SK-N-DZ (cell line): ENCODE measurements around the gene TXNDC8.
"Not testable (repeated sequence)": the region's sequence is repeated elsewhere in the genome, so short reads cannot be mapped to it uniquely, and the experiment has no call there.

Experiments used
- DNase-seq: peaks from one replicate; pipeline ENCODE4 v3.0.0-alpha.2; 2015; ENCODE audit warnings: low spot score

TXNDC8 gene

DNA sequence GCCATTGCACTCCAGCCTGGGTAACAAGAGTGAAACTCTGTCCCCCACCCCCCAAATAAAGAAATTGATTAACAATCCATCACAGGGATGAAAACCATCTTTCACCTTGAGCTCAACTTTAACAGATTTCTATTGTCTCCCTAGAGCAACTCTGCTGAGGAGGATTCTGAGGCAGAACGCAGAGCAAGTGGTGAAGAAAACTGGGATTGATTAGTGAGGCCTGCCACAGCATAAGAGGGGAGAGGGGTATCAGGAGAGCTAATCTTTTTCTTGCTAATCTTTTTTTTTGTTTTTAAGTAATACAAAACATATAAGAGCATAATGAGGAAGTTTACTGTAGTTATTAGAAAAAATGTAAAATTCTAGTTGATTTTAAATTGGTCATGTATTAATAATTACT is 8.9 kb downstream of the TXNDC8 start:
- no peak for DNase-seq

DNA sequence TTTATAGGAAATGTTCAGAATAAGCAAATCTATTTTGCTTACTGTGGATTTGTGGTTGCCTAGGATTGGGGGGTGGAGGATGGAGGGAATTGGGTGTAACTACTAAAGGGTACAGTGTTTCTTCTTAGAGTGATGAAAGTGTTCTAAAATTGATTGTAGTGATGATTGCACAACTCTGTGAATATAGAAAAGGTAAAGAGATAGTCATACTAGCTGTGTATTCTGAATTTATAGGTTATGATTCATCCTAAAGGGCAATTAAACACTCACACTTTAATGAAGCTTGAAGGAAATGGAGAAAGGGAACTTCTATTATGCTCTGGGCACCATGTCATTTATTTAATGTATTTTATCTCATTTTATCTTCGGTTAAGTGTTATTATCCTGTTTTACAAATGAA is 9.9 kb downstream of the TXNDC8 start:
- DNase-seq = no peak

DNA sequence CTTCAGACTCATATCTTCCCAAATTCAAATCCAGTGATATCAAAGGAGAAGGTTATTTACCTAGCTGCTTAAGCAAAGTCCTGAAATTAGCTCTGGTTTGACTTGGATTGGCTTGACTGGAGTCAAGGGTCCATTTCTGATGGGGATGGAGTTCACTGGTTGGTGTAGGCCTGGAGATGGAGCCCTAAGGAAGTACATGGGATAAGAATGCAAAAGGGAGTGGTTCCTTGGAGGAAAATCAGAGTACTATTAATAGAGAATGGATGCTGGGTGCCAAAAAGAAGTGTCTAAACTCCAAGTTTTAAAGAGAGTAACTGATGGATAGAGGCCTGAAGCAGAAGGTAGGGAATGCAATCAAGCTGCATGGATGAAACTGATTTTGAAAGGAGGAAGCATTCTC is 13.8 kb downstream of the TXNDC8 start:
- no peak for DNase-seq

DNA sequence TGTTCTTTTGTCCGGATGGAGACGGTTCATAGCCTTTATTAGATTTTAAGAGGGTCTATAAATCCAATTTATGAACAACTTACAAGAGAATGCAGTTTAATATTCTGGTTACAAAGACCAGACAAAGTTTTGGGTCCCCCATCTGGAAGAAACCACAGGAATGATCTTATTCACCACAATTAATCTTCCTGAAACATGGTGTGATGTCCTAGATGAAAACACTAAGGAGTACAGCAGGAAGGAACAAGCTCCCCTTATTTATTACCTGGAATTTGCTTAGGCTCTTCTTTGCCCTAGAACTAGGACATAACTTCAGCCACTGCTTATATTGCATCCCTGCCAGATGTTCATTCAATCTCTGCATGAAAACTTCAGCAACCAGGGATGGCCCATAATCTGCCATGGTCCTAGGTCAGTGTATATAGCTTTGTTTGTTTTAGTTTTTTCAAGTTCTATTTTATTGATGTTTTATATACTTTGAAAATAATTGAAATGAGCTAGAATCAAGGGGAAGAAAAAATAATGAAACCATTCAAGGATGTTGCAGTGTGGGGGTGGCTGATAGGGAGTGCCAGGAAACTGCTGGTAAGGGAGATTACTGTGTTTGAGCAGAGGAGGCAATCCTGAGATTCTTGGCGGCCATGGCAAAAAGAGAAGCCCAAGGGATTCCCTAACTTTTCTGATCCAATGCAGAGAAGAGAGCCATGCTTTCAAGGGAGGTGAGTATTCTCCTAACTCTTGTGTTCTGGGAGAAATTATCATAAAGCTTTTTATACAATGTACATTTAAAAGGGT is 16.8 kb downstream of the TXNDC8 start:
- no peak for DNase-seq

DNA sequence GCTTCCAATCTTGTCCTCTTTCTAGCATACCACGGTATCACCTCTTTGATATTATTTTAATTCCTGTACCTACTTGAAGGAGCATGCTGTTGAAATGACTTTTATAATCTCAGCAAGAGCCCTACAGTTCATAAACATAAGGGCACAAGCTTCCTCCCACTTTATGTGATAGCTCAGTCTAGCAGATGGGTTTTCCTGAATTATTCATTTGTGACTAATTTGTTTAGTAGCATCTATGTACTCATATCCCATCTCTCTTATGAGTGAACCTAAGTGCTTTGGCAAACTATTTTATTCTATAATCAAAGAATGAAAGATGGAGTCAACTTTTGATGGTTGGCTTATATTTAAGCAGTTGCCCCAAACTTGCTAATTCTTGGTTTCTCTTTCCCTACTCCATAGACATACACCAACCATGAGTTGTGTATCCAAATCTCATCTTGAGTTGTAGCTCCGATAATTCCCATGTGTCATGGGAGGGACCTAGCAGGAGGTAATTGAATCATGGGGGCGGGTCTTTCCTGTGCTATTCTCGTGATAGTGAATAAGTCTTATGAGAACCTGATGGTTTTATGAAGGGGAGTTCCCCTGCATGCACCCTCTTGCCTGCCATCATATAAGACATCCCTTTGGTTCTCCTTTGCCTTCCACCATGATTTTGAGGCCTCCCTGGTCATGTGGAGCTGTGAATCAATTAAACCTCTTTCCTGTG is 17.7 kb downstream of the TXNDC8 start:
- DNase-seq = no peak

DNA sequence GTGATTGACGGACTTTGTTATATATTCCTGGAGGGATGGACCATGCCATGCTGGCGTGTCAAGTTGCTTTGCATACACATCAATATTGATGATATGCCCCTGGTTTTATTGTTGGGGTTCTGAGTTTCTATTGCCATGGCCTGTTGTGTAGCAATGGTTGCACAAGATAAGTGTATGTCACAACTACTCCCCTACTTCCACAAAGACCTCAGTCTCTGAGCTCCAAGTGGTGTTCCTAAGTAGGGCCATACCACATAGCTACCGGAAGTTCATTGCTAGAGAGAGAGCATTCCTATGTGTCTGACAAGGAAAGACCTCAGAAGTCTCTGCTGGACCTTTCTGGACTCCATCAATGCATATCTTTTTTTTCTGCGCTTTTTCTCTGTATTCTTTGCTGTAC is 19.8 kb downstream of the TXNDC8 start:
- no peak for DNase-seq

DNA sequence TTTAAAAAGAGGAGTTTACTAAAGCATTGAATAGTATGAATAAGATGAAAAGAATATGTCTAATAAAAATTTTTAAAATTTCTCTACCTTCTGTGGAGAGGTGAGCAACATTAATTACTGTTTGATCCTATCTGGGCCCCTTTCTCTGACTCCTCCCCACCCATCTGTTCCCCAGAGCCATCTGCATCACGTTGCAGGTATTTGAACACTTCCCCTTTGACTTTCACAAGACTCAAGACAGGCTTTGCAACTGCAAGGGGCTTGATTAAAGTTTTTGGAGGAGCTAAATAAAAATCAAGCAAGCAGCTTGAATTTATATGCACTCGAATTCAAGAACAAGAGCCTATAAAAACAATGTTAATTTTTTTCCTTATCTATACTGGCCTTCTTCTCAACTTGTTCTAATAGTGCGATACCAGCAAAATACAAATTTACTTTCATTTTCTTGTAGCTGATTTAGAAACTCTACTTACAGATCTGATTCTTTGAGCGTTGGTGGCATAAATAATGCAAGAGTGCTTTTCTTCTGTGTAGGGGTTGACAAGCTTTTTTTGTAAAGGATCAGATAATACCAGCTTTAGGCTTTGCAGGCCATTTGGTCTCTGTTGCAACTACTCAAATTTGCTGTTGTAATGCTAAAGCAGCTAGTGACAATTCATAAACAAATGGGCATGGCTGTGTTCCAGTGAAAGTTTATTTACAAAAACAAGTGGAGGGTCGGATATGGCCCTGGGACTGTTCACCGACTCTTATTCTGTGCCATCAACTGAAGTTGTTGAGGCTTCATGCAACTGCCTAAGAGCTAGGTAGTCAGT is 21.2 kb downstream of the TXNDC8 start:
- no peak for DNase-seq

DNA sequence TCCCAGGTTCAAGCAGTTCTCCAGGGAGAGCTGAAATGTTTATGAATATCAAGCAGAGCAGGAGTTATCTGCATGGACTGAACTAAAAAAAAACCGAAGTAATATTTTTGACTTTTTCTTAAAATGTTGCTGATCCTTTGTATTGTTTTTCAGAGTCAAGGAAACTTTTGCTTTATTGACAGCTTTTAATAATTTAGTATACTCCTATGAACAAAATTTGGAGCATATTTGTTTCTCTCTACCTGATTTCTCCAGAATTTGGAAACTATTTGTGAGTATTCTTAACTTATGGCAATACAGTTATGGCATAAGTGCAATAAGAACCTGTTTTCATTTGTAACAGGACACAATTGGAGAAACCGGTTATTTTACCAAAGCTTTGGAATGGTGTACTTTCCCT is 25.7 kb downstream of the TXNDC8 start:
- not testable (repeated sequence) for DNase-seq

DNA sequence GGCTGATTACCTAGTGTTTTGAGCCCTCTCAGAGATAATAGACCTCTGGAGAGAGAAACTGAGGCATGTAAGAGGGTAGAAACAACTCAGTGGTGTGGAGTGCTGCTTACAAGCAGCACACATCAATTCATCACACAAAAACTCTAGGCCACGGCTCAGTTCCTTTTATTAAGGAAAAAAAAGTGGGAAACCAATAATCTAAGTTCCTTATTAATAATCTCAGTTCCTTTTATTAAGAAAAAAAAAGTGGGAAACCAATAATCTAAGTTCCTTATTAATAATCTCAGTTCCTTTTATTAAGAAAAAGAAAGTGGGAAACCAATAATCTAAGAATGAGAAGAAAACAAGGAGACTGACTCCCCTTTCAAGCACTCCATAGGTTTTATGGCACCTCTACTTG is 28.0 kb downstream of the TXNDC8 start:
- DNase-seq = no peak

DNA sequence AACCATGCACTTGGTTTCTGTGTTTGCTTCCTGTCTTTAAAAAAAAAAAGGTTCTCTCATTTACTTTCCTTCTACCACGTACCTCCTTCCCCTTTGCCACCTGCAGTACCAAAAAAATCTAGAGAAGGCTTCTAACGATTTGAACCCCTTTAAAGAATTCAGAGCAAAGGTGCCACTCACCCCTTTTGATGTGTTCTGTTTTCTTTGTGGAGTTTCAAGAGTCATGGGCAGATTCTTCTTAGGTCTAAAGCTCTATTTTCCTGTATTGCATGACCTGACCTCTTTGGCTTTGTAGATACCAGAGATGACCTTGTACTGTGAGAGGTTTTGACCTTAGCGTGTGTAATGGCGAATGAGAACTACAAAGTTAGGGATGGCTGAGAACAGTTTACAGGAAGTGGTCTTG is 29.0 kb downstream of the TXNDC8 start:
- no peak for DNase-seq

DNA sequence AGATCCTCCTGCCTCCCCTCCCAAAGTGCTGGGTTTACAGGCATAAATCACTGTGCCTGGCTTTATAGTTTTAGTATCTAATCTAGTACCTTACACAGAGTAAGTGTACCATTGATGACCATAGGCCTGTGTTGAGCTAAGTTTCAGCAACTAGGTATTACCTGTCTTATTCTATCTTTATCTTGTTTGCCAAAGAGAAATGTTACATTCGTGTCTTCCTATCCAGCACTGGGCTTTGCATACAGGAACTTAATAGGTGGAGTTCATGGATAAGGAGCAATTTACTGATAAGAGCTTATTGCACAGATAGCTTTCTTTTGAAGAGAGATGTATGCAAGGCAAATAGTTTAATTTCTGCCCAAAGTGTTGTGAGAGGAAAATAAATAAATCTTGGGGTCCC is 30.5 kb downstream of the TXNDC8 start:
- DNase-seq = no peak

DNA sequence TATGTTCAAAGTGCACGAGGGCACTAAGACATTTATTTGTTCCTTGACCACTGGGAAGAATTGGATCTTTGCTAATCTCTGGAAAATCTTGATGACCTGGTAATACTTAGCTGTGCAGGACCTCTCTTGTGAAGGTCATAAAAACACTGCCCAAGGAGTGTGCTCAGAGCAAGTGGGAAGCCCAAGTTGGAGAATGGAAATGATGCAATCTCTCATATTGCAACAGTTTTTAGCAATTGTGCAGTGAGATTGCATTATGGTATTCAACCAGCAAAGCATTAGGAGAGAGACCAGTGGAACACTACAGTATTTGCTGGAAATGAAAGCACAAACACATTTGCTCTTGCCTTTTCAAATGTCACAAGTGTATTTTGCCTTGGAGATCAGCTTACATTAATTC is 34.5 kb downstream of the TXNDC8 start:
- no peak for DNase-seq

DNA sequence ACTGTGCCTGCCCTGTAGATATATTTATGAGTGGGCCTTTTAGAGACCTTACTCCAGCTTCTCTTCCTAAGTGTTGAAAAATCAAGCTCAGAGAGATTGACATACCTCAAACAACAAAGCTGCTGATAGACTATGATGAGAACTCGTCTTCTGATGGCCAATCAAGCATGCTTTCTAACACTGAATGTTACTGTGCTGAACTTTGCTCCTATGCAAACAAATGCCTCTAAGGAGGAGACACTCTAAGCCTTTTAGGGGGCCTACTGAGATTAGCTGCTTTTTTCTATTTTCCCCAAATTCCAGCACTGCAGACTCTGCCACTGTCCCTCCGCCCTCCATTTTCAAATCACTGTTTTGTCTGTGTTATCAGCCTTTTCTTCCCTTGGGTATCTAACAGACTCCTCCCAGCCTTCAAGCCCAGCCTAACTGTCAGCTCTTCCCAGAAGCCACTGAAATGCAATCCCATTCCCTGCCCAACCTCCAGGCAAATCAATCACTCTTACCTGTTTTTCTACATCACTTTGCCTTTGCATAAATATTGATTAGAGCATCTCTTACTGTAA is 39.5 kb downstream of the TXNDC8 start:
- no peak for DNase-seq

DNA sequence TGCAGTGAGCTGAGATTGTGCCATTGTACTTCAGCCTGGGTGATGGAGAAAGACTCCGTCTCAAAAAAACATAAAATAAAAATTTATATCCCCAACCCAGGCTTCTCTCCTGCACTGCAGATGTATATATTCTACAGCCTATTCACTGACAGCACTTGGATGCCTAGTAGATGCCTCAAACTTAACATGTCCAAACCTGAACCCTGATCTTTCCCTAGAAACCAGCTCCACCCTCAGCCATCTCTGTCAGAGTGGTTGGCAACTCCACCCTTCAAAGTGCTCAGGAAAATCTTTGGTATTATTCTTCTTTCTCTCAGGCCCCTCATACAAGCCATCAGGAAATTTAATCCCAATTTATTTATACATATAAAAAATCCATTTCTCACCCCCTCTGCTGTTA is 44.4 kb downstream of the TXNDC8 start:
- DNase-seq = no peak

DNA sequence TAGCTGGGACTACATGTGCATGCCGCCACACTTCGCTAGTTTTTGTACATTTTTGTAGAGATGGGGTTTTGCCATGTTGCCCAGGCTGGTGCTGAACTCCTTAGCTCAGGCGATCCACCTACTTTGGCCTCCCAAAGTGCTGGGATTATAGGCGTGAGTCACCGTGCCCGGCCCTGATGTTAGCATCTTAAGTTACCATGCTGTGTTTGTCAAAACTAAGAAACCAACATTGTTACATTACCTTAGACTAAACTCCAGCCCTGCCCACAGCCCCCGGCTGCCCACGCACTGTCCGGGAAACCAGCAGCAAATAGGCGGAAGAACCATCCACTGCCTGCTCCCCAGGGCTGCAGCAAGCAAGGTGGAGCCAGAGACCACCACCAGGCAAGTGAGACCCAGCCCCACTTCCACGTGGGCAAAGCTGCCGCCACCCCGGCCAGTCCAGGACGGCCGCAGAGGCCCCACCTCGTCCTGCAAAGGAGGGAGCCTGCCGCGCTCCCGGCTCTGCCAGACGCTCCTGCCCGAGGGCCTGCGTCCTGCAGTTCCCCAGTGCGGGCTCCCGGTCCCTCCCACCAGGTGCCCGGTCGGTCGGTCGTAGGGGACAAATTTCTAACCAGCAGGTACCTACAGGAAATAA is 45.6 kb downstream of the TXNDC8 start:
- no peak for DNase-seq

DNA sequence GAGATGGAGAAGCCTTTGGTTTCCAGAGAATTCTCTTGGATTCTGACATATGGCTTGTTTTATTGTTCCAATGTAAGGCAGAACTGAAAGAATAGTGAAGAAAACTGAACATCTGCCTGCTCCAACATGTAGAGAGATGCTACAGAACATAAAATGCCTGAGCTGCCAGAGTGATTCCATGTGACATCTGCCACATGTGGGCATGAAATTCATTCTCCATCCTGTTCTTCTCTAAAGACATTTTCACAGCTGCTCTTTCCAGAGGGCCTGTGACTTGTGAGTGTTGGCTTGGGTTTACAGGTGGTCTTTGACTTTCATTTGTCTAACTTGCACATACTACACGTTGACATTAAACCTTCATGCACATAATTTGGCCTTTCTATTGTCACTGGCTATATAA is 47.7 kb downstream of the TXNDC8 start:
- no peak for DNase-seq

DNA sequence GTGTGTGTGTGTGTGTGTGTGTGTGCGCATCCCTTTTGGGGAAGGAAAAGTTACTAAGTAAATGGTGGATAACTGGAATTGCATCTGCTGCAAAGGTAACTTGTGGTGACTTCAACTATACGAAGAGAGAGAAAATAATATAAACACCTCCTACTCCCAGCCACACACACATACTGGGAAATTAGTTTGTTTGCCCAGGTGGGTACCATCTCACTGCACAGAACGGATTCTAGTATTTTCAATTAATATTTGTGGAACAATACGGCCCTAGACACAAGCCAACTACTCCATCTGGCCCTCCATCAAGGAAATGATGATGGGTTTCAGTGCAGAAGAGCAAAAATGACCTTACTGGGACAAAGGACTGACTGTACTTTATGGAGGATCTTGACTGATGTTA is 49.2 kb downstream of the TXNDC8 start:
- DNase-seq = no peak

DNA sequence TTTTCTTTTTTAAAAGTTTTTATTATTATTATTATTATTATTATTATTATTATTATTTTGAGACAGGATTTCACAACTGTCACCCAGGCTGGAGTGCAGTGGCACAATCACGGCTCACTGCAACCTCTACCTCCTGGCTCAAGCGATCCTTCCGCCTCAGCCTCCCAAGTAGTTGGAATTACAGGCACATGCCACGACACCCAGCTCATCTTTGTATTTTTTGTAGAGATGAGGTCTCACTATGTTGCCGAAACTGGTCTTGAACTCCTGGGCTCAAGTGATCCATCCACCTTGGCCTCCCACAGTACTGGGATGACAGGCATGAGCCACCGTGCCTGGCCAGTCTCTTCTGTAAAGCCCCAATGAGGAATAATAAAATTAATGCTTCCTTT is 50.4 kb downstream of the TXNDC8 start:
- no peak for DNase-seq

DNA sequence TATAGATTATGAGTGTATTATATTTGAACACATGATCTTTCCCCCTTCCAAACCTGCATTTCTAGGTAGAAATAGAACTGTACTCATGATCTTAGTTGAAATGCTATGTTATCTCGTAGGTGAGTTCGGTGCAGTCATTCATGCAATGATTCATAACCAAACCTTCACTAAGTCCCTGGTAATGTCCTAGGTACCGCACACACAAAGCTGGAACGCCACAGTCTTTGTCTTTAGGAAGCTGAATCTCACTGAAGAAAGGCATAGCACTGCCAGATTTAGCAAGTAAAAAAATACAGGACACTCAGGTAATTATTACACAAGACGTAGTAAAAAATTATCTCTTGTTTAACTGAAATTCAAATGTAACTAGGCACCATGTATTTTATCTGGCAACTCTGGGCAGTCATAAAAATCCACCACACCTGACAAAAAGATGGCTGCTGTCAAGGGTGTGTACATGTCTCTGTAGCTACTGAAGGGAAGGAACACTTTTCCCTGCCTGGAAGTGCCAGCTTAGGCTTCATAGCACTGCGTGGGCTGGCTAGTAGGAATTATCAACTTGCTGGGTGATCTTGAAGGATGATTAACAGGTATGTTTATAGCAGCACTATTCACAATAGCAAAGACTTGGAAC is 53.3 kb downstream of the TXNDC8 start:
- no peak for DNase-seq

DNA sequence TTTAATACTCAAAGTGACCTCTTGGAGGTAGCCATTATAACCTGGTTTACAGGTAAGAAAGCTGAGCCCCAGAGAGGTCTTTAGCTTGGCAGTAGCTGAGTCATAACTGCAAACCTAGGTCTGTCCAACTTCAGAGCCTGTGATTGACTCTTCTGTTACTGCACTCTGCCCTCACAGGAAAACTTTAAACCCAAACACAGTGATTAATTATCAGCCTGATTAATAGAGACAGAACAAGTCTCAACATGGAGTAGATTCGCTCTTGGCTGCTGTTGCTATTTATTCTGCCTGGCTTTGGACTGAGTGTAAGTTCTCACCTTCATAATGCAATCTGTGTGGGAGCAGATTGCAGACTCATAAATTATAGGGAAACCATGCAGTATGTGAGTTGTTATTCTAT is 53.9 kb downstream of the TXNDC8 start:
- DNase-seq = no peak

DNA sequence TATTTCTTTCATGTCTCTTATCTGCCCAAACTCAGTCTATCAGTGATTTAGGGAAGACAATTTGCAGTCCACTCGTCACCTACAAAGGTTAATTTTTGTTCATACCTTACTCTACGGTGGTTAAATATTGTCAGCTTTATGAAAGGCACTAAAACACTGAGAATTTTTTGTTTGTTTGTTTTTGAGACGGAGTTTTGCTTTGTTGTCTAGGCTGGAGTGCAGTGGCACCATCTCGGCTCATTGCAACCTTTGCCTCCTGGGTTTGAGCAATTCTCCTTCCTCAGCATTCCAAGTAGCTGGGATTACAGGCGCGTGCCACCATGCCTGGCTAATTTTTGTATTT is 55.0 kb downstream of the TXNDC8 start:
- DNase-seq = no peak
